Measurements from ENCODE around the gene PRUNE2. TPM values are rescaled to one million over a fixed set of nuclear protein-coding genes. Genes with fewer than 3 reads are reported as not detected.

The PRUNE2 gene
- total and polyA plus RNA-seq, 9 of the 15 experiments (the other 6 are each of a cell fraction or from before 2014, with no cell fraction given), result 0.05 to 0.45 (median 0.18) TPM; not detected in 1

- TF ChIP-seq STAT5B (CRISPR knock-in tag; IDR thresholded peaks at IDR 0.05) (no peak), ZBTB7A (IDR thresholded peaks at IDR 0.05; ENCODE audit: borderline replicate concordance, control insufficient read depth, low read depth, low read length) (no peak)
Measured at GRCh38 chr9:76846297-76846696, 59.6 kb downstream of the PRUNE2 start (continued).

GRCh38 chr9:76845254-76845653, 60.7 kb downstream of the PRUNE2 start:
- Histone ChIP-seq H3K4me1 (replicated peaks in 1 of 2; ENCODE audit: control insufficient read depth in 2 of 2, insufficient read depth in 2 of 2, low read length in 2 of 2) (no peaks in the 10 kb centered on the region), H3K9me1 (ENCODE audit: control insufficient read depth, insufficient read depth, low read length) (no peaks in the 10 kb centered on the region), H3K36me3 (ENCODE audit: control insufficient read depth, insufficient read depth, low read length) (no peaks in the 10 kb centered on the region), H3K79me2 (ENCODE audit: control insufficient read depth, insufficient read depth, low read length) (no peaks in the 10 kb centered on the region), H3K27me3 (ENCODE audit: control insufficient read depth in 2 of 2, insufficient read depth in 2 of 2, low read length in 2 of 2) (no peaks in the 10 kb centered on the region), H3K27ac (ENCODE audit: extremely low read depth, low read depth, low read length) (no peak overlapping the region), H3K4me2 (ENCODE audit: insufficient read depth, low read length) (no peak overlapping the region), H3K9me3 (replicated peaks; ENCODE audit: control insufficient read depth, insufficient read depth, low read depth, low read length) (no peaks in the 10 kb centered on the region), H4K20me1 (replicated peaks; ENCODE audit: control insufficient read depth, insufficient read depth, low read length) (no peaks in the 10 kb centered on the region), H3K4me3 (no peak overlapping the region), H3K9ac (ENCODE audit: insufficient read depth in 1 of 2, low read depth in 2 of 2, low read length in 2 of 2) (no peak overlapping the region), H2AFZ (ENCODE audit: low read depth, low read length) (no peak overlapping the region)
- no peak for FAIRE-seq
- intact Hi-C loops (cut with micrococcal nuclease) (no loop called here), in situ Hi-C loops (cut with MboI) (no loop called here)
- ATAC-seq, result no peak
- ChIA-PET POLR2A (no interaction called here), CTCF (ENCODE audit: low intra/inter-chr PET ratio) (no interaction called here)
- DNase-seq (ENCODE audit: extremely low read depth in 1 of 4, low spot score in 3 of 4), result no peak
- WGBS (ENCODE audit: insufficient coverage, low coverage, missing lambda C conversion rate), result 0% methylated on average over 4 of the region's 4 CpGs
- BruUV-seq (replicated peaks), result no TSS peak
- TF ChIP-seq HSF4 (CRISPR knock-in tag; IDR thresholded peaks at IDR 0.05; ENCODE audit: borderline replicate concordance) (no peak), NFYB (IDR thresholded peaks at IDR 0.05; ENCODE audit: extremely low read depth, insufficient read length) (no peak), STAT5B (CRISPR knock-in tag; IDR thresholded peaks at IDR 0.05) (no peak), SNIP1 (IDR thresholded peaks at IDR 0.05; ENCODE audit: low read depth) (no peak), CEBPG (CRISPR knock-in tag; IDR thresholded peaks at IDR 0.05) (no peak), CEBPG (tag; conservative IDR thresholded peaks at IDR 0.05 in 1 of 2, IDR thresholded peaks at IDR 0.05 in 1 of 2) (no peak), REST (IDR thresholded peaks at IDR 0.05; ENCODE audit: borderline replicate concordance) (no peak), REST (CRISPR knock-in tag; IDR thresholded peaks at IDR 0.05; ENCODE audit: low read depth) (no peak), ELK1 (CRISPR knock-in tag; IDR thresholded peaks at IDR 0.05) (no peak), TFAP4 (CRISPR knock-in tag; IDR thresholded peaks at IDR 0.05; ENCODE audit: borderline replicate concordance) (no peak), GATAD2B (IDR thresholded peaks at IDR 0.05; ENCODE audit: borderline replicate concordance) (no peak)

All from K562 (cell line).